ENCODE results near the gene PYCARD.

- TF ChIP-seq CTCF (conservative IDR thresholded peaks at IDR 0.05; ENCODE audit: low read depth, low read length) (no peak), EZH2phosphoT487 (IDR thresholded peaks at IDR 0.05; ENCODE audit: borderline replicate concordance, low read length) (no peak), EZH2 (IDR thresholded peaks at IDR 0.05; ENCODE audit: low read length, unreplicated experiment) (no peak)
These were observed 8.7 kb downstream of the PYCARD start for GRCh38 chr16:31193874-31194273.
